Measurements from ENCODE around the gene KIF17. TPM values are rescaled to one million over a fixed set of nuclear protein-coding genes. Genes with fewer than 3 reads are reported as not detected.

KIF17 gene
- total and polyA plus RNA-seq, 2 of the 8 experiments (the other 6 are each of a cell fraction or from before 2014, with no cell fraction given) = 6.9 to 10.4 TPM

- Histone ChIP-seq H3K18ac (ENCODE audit: extremely low read depth, low read length) (no peak overlapping the region), H3K9ac (replicated peaks in 1 of 4; ENCODE audit: extremely low read depth in 1 of 4, low read depth in 3 of 4, low read length in 3 of 4) (no peak overlapping the region), H3K14ac (ENCODE audit: insufficient read length) (no peak overlapping the region), H2AK5ac (ENCODE audit: low read depth, low read length) (no peak overlapping the region), H2AFZ (ENCODE audit: low read length) (no peak overlapping the region), H2BK15ac (ENCODE audit: low read length) (no peak overlapping the region), H3K36me3 (ENCODE audit: control insufficient read depth in 2 of 4, insufficient read depth in 4 of 4, low read length in 3 of 4) (no peaks in the 10 kb centered on the region; a peak in 2 of 8 replicates), H2BK20ac (ENCODE audit: low read length) (no peak overlapping the region), H3K4me3 (ENCODE audit: extremely low read depth in 1 of 4, insufficient read depth in 2 of 4, low read depth in 3 of 4, low read length in 4 of 4) (no peak overlapping the region), H4K20me1 (replicated peaks in 1 of 2; ENCODE audit: control insufficient read depth in 1 of 2, insufficient read depth in 2 of 2, low read length in 2 of 2) (peaks cover 0 to 14% of the 10 kb centered on the region in 2 experiments), H4K91ac (replicated peaks; ENCODE audit: insufficient read length, low read length) (no peak overlapping the region), H3K27me3 (replicated peaks in 1 of 4; ENCODE audit: control insufficient read depth in 3 of 4, extremely low read depth in 1 of 4, insufficient read depth in 3 of 4, low read length in 3 of 4) (no peaks in the 10 kb centered on the region), H3K23me2 (ENCODE audit: low read depth, low read length) (peaks cover 10% of the 10 kb centered on the region; the same call in 1 of the 2 replicates), H3K56ac (replicated peaks; ENCODE audit: insufficient read length, low read depth, low read length) (no peak overlapping the region), H2BK5ac (ENCODE audit: low read depth, low read length) (no peak overlapping the region), H4K5ac (ENCODE audit: insufficient read length, low read depth, low read length) (no peak overlapping the region), H3K23ac (ENCODE audit: insufficient read length) (no peak overlapping the region), H3K4me2 (ENCODE audit: insufficient read depth in 1 of 2, low read depth in 2 of 2, low read length in 2 of 2) (no peak overlapping the region), H4K8ac (ENCODE audit: extremely low read depth, insufficient read depth, low read length) (no peak overlapping the region), H2BK120ac (replicated peaks; ENCODE audit: low read depth, low read length) (no peak overlapping the region), H2BK12ac (ENCODE audit: low read depth, low read length) (no peak overlapping the region), H3K79me2 (ENCODE audit: control insufficient read depth in 1 of 2, insufficient read depth in 2 of 2, low read length in 2 of 2) (no peaks in the 10 kb centered on the region), H3K79me1 (ENCODE audit: low read depth, low read length) (no peaks in the 10 kb centered on the region), H3K4ac (replicated peaks; ENCODE audit: insufficient read length, low read depth, low read length) (no peak overlapping the region), H3K27ac (ENCODE audit: low read depth, low read length) (no peak overlapping the region), H3K4me1 (replicated peaks in 1 of 4; ENCODE audit: control insufficient read depth in 3 of 4, insufficient read depth in 4 of 4, low read length in 3 of 4) (peaks cover 0 to 6% (median 2%) of the 10 kb centered on the region in 4 experiments; a peak in 3 of 7 replicates), H3K9me3 (ENCODE audit: insufficient read depth in 2 of 2, low read depth in 1 of 2, low read length in 1 of 2) (no peaks in the 10 kb centered on the region)
- DNase-seq (ENCODE audit: low read depth in 1 of 2, low spot score in 2 of 2) (no peak), FAIRE-seq (no peak)
- ChIA-PET CTCF (ENCODE audit: partially characterized antibody) (interaction anchor here (0.7 to 1.7 kb wide), 4 partner anchors 11 to 32 kb away, joined by 3 to 6 read pairs (median 4); no protein-coding TSS in a partner anchor), POLR2A (ENCODE audit: partially characterized antibody) (interaction anchor here (0.9 kb wide), 1 partner anchor 482 kb away, joined by 3 read pairs; no protein-coding TSS in a partner anchor)
- WGBS, 2 experiments (ENCODE audit: extremely low coverage in 1 of 2, insufficient coverage in 1 of 2, insufficient read length in 1 of 2, insufficient replicate concordance in 2 of 2, low coverage in 1 of 2, low lambda C conversion rate in 2 of 2, missing lambda C conversion rate in 1 of 2) = 90% methylated on average over 5 of the region's 5 CpGs; no CpG with 5 or more reads in 1 of the 2 experiments
- no peak for TF ChIP-seq SUZ12 (IDR thresholded peaks at IDR 0.05; ENCODE audit: low read length)
- TF ChIP-seq, protein P1, sequence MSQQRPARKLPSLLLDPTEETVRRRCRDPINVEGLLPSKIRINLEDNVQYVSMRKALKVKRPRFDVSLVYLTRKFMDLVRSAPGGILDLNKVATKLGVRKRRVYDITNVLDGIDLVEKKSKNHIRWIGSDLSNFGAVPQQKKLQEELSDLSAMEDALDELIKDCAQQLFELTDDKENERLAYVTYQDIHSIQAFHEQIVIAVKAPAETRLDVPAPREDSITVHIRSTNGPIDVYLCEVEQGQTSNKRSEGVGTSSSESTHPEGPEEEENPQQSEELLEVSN (IDR thresholded peaks at IDR 0.05) = no peak
- TF ChIP-seq KDM4A (IDR thresholded peaks at IDR 0.05; ENCODE audit: low read depth, low read length, severe bottlenecking) = no peak
- no peak for TF ChIP-seq TAF1 (IDR thresholded peaks at IDR 0.05; ENCODE audit: low read depth, low read length)
Measured at GRCh38 chr1:20701847-20702246, 16.0 kb downstream of the KIF17 start.
